K562 (cell line): Measurements from ENCODE around the gene YAP1. TPM values are rescaled to one million over a fixed set of nuclear protein-coding genes. Genes with fewer than 3 reads are reported as not detected.

Source experiments
- ARID3B ChIP-seq: fragments of 250-450 bp; sonication (Bioruptor Pico); IDR thresholded peaks from 2 replicates; pipeline ENCODE4 v1.4.0; 2020; ENCODE audit warnings: borderline replicate concordance
- ATF3 ChIP-seq, 2 experiments: fragments of 450-650 bp in 1 of 2; sonication (generic) in 1 of 2; formaldehyde crosslinking in 1 of 2; IDR thresholded peaks in 1 of 2; conservative IDR thresholded peaks in 1 of 2; 2 replicates each; pipeline versions ENCODE4 v1.6.1 to v1.8.1; 2016 to 2023; ENCODE audit warnings: mild to moderate bottlenecking in 2 of 2, moderate library complexity in 2 of 2, inconsistent platforms in 1 of 2, missing genetic modification reagents in 1 of 2
- ESRRA ChIP-seq: fragments of 450-650 bp; IDR thresholded peaks from 2 replicates; pipeline ENCODE4 v1.6.1; 2014; ENCODE audit warnings: low read depth, mild to moderate bottlenecking, moderate library complexity, borderline replicate concordance
- PATZ1 ChIP-seq: fragments of 250-450 bp; sonication (Bioruptor Pico); IDR thresholded peaks from 2 replicates; pipeline ENCODE4 v1.5.0; 2020; ENCODE audit warnings: mild to moderate bottlenecking, borderline replicate concordance
- RBM34 ChIP-seq: fragments of 200-400 bp; formaldehyde crosslinking; IDR thresholded peaks from 2 replicates; pipeline ENCODE4 v1.6.1; 2018; ENCODE audit warnings: low read length, borderline replicate concordance; ENCODE audit not compliant: insufficient read depth
- ZNF77 ChIP-seq: fragments of 250-450 bp; sonication (Bioruptor Pico); IDR thresholded peaks from 2 replicates; pipeline ENCODE4 v1.5.0; 2020
- polyA plus RNA-seq, 8 experiments: library from polyadenylated mRNA; depleted of rRNA in 4 of 8; stranded (reverse) in 5 of 8; unstranded in 3 of 8; fragments of >200 nt; fragmentation: Nextera tagmentation in 2 of 8; fragmentation: Illumina TruSeq in 1 of 8; extraction: Ambion mirVana in 2 of 8; extraction: Trizol in 1 of 8; gene quantifications; 2 replicates each; pipeline versions ENCODE4 v1.2.1 to v1.2.3, GENCODE V29; 2011 to 2014; ENCODE audit warnings: inconsistent platforms in 1 of 8, missing spikeins in 1 of 8
- total RNA-seq, 7 experiments: library from RNA; depleted of rRNA in 6 of 7; stranded (reverse); fragments of >200 nt in 6 of 7; fragmentation: Illumina TruSeq in 2 of 7; extraction: Trizol in 2 of 7; gene quantifications; 2 replicates each; pipeline versions ENCODE4 v1.2.1 to v1.2.3, GENCODE V29; 2011 to 2021; ENCODE audit warnings: low replicate concordance in 1 of 7

YAP1 gene
- total and polyA plus RNA-seq, 9 of the 15 experiments (the other 6 are each of a cell fraction or from before 2014, with no cell fraction given), result 0.18 TPM; not detected in 8

- TF ChIP-seq ATF3 (IDR thresholded peaks at IDR 0.05), result no peak
- no peak for TF ChIP-seq ATF3 (CRISPR knock-in tag; conservative IDR thresholded peaks at IDR 0.05)
- TF ChIP-seq ARID3B (CRISPR knock-in tag), result no peak
- TF ChIP-seq ESRRA, result no peak
- TF ChIP-seq PATZ1 (CRISPR knock-in tag), result no peak
- TF ChIP-seq RBM34, result no peak
- no peak for TF ChIP-seq ZNF77 (CRISPR knock-in tag)
These were observed 39.5 kb upstream of the YAP1 start (continued) for GRCh38 chr11:102070766-102071165.
